Measurements from ENCODE around the gene GSG1L.

GSG1L gene

DNA sequence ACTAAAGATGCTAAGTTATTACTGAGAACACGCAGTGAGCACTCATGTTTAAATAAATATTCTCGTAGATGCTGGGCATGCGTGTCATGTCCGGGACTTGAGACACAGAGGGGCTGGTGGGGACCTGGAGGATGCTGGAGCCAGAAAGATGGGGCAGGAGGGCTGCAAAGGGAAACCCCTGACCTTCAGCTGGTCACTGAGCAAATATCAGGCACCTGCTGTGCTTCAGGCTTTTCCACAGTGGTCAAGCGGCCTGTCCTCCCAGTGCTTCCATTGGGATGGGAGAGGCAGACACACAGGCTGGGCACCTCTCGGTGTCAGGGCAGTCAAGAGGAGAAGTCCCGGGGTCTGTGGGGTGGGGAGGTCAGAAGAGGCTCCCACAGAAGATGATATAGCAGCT, 211.4 kb downstream of the GSG1L start:
- DNase-seq (ENCODE audit: extremely low read depth, low read depth) = no peak
- TF ChIP-seq, protein P1, sequence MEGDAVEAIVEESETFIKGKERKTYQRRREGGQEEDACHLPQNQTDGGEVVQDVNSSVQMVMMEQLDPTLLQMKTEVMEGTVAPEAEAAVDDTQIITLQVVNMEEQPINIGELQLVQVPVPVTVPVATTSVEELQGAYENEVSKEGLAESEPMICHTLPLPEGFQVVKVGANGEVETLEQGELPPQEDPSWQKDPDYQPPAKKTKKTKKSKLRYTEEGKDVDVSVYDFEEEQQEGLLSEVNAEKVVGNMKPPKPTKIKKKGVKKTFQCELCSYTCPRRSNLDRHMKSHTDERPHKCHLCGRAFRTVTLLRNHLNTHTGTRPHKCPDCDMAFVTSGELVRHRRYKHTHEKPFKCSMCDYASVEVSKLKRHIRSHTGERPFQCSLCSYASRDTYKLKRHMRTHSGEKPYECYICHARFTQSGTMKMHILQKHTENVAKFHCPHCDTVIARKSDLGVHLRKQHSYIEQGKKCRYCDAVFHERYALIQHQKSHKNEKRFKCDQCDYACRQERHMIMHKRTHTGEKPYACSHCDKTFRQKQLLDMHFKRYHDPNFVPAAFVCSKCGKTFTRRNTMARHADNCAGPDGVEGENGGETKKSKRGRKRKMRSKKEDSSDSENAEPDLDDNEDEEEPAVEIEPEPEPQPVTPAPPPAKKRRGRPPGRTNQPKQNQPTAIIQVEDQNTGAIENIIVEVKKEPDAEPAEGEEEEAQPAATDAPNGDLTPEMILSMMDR (IDR thresholded peaks at IDR 0.05; ENCODE audit: low read depth, low read length) = no peak

DNA sequence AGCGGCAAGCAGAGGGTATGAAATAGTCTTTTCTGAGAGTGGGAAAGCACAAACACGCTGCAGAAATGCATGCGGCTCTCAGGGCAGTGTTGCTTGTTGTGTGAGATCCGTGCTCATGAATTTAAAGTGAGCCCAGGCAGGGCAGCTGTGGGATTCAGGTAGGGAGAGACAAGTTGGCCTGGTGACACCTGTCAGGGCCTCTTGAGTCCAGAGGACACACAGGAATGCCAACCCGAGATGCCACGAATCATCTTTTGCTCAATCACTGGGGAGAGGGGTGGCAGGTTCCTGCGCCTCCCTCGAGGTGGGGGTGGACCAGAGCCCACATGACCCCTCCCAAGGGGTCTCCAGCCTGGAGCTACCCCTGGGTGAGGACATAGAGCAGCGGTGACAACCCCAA, 211.9 kb downstream of the GSG1L start:
- DNase-seq (ENCODE audit: extremely low read depth, low read depth) = no peak
- TF ChIP-seq, protein P1 (IDR thresholded peaks at IDR 0.05; ENCODE audit: low read depth, low read length) = no peak

DNA sequence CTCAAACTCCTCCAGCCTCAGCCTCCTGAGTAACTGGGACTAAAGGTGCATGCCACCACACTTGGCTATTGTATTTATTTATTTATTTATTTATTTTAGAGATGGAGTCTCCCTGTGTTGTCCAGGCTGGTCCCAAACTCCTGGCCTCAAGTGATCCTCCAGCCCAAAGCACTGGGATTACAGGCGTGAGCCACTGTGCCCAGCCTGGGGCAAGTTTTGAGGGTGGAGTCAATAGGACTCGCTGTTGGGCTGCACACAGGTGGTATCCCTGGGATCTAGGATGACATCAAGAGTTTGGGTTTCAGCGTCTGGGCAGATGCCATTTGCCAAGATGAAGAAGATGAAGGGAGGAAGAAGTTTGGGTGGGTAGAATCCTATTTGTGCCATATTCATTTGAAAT, 213.9 kb downstream of the GSG1L start:
- no peak for DNase-seq (ENCODE audit: extremely low read depth, low read depth)
- TF ChIP-seq, protein P1 (IDR thresholded peaks at IDR 0.05; ENCODE audit: low read depth, low read length) = no peak

DNA sequence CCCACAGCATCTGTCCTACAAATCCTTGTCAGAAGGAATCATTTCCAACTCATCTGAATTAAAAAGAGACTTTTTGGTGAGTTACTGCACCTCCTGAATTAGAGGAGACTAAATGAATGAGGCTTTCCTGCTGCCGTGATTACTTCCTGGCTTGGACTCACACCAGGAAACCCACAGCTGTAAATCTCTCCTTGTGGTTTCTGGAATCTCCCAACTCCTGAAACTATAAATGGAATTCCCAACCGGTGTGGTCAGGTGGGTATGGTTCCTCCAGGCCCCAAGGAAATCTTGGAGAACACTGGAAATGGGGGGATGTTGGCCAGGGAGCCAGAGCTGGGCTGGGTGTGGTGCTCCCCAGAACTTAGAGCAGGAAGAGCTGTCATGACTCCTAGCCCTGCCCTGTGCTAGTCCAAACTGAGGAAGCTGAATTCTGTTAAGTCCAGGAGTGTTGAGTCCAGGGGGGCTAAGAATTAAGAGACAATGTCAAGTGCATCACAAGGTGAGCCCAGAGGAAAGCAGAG, 216.4 kb downstream of the GSG1L start:
- TF ChIP-seq, protein P1 (IDR thresholded peaks at IDR 0.05; ENCODE audit: low read depth, low read length) = no peak
- DNase-seq (ENCODE audit: extremely low read depth, low read depth) = no peak

DNA sequence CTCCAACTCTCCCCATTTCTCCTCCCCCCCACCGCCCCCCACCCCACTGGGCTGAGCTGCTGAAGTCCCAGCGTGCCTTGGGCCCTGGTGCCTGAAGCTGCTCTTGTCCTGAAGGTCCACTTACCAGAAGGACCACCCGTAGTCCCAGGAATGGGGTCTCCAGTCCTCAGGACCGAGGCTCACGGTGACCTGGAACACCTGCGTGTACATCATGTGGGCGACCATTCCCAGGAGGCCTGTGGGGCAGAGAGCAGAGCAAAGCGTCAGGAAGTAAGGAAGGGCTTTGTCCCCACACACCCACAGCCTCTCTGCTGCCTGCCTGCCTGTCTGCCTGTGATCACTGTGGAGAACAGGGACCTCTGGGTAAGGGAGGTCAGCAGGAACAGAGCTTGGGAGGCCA, 218.7 kb downstream of the GSG1L start:
- TF ChIP-seq, protein P1 (IDR thresholded peaks at IDR 0.05; ENCODE audit: low read depth, low read length) = no peak
- DNase-seq (ENCODE audit: extremely low read depth, low read depth) = no peak

DNA sequence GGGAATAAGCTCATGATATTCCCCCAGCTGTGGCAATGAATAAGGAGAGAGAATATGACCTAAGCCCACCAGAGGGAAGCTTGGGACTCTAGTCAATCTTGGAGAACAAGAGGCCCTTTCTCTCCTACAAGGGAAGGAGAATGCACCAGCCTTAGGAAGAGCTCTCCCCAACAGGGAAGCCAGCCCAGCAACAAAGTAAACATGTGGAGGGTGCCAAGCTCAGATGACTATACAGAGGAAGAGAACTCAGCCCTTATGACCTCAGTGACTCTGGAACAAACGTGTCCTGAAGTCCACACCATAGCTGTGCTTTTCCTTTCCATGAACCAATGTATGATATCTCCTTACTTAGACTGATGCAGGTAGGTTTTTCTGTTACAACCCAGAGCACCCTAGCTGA, 219.7 kb downstream of the GSG1L start:
- TF ChIP-seq, protein P1 (IDR thresholded peaks at IDR 0.05; ENCODE audit: low read depth, low read length) = no peak
- DNase-seq (ENCODE audit: extremely low read depth, low read depth) = no peak

DNA sequence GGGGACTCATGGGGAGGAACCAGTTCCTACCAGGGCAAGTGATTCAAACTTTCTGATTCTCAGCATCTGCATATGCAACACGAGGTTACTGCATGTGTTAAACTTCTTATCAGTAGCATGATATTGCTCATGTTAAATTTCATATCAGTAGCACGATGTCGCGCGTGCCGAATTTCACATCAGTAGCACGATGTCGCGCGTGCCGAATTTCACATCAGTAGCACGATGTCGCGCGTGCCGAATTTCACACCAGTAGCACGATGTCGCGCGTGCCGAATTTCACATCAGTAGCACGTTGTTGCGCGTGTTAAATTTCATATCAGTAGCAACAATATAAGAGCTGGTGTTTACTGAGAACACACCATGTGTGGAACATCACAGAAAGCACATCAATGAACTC, 221.6 kb downstream of the GSG1L start:
- DNase-seq (ENCODE audit: extremely low read depth, low read depth) = no peak
- TF ChIP-seq, protein P1 (IDR thresholded peaks at IDR 0.05; ENCODE audit: low read depth, low read length) = no peak

Measured in AG09319 (cell line).